HCT116 (cell line): ENCODE results near the gene CFAP97D2.

Source experiments
- CBX3 ChIP-seq: IDR thresholded peaks from 2 replicates; pipeline ENCODE4 v1.6.1; 2012; ENCODE audit warnings: low read depth
- EGR1 ChIP-seq: IDR thresholded peaks from 2 replicates; pipeline ENCODE4 v1.6.1; 2012; ENCODE audit warnings: low read depth
- EZH2 ChIP-seq: fragments of 200-600 bp; sonication (generic); IDR thresholded peaks from 2 replicates; pipeline ENCODE4 v1.6.1; 2017; ENCODE audit warnings: antibody characterized with exemption, mixed run types
- EZH2phosphoT487 ChIP-seq: fragments of 200-600 bp; IDR thresholded peaks from 2 replicates; pipeline ENCODE4 v1.6.1; 2018; ENCODE audit warnings: antibody characterized with exemption, borderline replicate concordance
- FOSL1 ChIP-seq: IDR thresholded peaks from 2 replicates; pipeline ENCODE4 v1.6.1; 2012; ENCODE audit warnings: low read depth
- POLR2A ChIP-seq: IDR thresholded peaks from 2 replicates; pipeline ENCODE4 v1.7.0; 2011; ENCODE audit warnings: borderline replicate concordance; ENCODE audit not compliant: insufficient read depth, insufficient read length; ENCODE audit errors: extremely low read depth
- POLR2AphosphoS5 ChIP-seq: IDR thresholded peaks from 2 replicates; pipeline ENCODE4 v1.6.1; 2011; ENCODE audit warnings: mild to moderate bottlenecking, low read depth, low read length, moderate library complexity
- RAD21 ChIP-seq: IDR thresholded peaks from 2 replicates; pipeline ENCODE4 v1.6.1; 2012; ENCODE audit warnings: low read depth, mild to moderate bottlenecking
- SP1 ChIP-seq: IDR thresholded peaks from 2 replicates; pipeline ENCODE4 v1.6.1; 2012; ENCODE audit warnings: low read depth
- TF ChIP-seq, protein P1 (sequence below), 3 experiments: fragments of 200-600 bp in 1 of 3; sonication (generic) in 1 of 3; IDR thresholded peaks in 2 of 3; conservative IDR thresholded peaks in 1 of 3; 2 replicates each; pipeline ENCODE4 v1.5.1; 2012 to 2017; ENCODE audit warnings: low read depth in 2 of 3, low read length in 2 of 3, antibody characterized with exemption in 1 of 3, borderline replicate concordance in 1 of 3, control low read depth in 1 of 3, mild to moderate bottlenecking in 1 of 3, mixed read lengths in 1 of 3, mixed run types in 1 of 3, moderate library complexity in 1 of 3; ENCODE audit not compliant: insufficient read depth in 1 of 3
- TF ChIP-seq, protein P2 (sequence below): IDR thresholded peaks from 2 replicates; pipeline ENCODE4 v1.6.1; 2012; ENCODE audit warnings: low read depth
- TF ChIP-seq, protein P3 (sequence below): IDR thresholded peaks from 2 replicates; pipeline ENCODE4 v1.6.1; 2011; ENCODE audit warnings: mild to moderate bottlenecking, low read length, moderate library complexity; ENCODE audit not compliant: insufficient replicate concordance; ENCODE audit errors: extremely low read depth

GRCh38 chr13:114266241-114266640 is 87.2 kb downstream of the CFAP97D2 start:
- TF ChIP-seq POLR2AphosphoS5 (no peak), POLR2A (no peak), EGR1 (no peak), EZH2phosphoT487 (no peak), SP1 (no peak), RAD21 (no peak), FOSL1 (no peak), EZH2 (no peak), CBX3 (no peak)
- TF ChIP-seq, protein P1, sequence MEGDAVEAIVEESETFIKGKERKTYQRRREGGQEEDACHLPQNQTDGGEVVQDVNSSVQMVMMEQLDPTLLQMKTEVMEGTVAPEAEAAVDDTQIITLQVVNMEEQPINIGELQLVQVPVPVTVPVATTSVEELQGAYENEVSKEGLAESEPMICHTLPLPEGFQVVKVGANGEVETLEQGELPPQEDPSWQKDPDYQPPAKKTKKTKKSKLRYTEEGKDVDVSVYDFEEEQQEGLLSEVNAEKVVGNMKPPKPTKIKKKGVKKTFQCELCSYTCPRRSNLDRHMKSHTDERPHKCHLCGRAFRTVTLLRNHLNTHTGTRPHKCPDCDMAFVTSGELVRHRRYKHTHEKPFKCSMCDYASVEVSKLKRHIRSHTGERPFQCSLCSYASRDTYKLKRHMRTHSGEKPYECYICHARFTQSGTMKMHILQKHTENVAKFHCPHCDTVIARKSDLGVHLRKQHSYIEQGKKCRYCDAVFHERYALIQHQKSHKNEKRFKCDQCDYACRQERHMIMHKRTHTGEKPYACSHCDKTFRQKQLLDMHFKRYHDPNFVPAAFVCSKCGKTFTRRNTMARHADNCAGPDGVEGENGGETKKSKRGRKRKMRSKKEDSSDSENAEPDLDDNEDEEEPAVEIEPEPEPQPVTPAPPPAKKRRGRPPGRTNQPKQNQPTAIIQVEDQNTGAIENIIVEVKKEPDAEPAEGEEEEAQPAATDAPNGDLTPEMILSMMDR (IDR thresholded peaks at IDR 0.05 in 2 of 3, conservative IDR thresholded peaks at IDR 0.05 in 1 of 3; ENCODE audit: borderline replicate concordance in 1 of 3, insufficient read depth in 1 of 3, low read depth in 2 of 3, low read length in 2 of 3), result no peak
- TF ChIP-seq, protein P2, sequence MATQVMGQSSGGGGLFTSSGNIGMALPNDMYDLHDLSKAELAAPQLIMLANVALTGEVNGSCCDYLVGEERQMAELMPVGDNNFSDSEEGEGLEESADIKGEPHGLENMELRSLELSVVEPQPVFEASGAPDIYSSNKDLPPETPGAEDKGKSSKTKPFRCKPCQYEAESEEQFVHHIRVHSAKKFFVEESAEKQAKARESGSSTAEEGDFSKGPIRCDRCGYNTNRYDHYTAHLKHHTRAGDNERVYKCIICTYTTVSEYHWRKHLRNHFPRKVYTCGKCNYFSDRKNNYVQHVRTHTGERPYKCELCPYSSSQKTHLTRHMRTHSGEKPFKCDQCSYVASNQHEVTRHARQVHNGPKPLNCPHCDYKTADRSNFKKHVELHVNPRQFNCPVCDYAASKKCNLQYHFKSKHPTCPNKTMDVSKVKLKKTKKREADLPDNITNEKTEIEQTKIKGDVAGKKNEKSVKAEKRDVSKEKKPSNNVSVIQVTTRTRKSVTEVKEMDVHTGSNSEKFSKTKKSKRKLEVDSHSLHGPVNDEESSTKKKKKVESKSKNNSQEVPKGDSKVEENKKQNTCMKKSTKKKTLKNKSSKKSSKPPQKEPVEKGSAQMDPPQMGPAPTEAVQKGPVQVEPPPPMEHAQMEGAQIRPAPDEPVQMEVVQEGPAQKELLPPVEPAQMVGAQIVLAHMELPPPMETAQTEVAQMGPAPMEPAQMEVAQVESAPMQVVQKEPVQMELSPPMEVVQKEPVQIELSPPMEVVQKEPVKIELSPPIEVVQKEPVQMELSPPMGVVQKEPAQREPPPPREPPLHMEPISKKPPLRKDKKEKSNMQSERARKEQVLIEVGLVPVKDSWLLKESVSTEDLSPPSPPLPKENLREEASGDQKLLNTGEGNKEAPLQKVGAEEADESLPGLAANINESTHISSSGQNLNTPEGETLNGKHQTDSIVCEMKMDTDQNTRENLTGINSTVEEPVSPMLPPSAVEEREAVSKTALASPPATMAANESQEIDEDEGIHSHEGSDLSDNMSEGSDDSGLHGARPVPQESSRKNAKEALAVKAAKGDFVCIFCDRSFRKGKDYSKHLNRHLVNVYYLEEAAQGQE, result no peak
- TF ChIP-seq, protein P3, sequence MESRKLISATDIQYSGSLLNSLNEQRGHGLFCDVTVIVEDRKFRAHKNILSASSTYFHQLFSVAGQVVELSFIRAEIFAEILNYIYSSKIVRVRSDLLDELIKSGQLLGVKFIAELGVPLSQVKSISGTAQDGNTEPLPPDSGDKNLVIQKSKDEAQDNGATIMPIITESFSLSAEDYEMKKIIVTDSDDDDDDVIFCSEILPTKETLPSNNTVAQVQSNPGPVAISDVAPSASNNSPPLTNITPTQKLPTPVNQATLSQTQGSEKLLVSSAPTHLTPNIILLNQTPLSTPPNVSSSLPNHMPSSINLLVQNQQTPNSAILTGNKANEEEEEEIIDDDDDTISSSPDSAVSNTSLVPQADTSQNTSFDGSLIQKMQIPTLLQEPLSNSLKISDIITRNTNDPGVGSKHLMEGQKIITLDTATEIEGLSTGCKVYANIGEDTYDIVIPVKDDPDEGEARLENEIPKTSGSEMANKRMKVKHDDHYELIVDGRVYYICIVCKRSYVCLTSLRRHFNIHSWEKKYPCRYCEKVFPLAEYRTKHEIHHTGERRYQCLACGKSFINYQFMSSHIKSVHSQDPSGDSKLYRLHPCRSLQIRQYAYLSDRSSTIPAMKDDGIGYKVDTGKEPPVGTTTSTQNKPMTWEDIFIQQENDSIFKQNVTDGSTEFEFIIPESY, result no peak
